ENCODE measurements around the gene SLX9. TPM values are rescaled to one million over a fixed set of nuclear protein-coding genes. Genes with fewer than 3 reads are reported as not detected.
A peak's percentile ranks its signal among the peaks of the same experiment; 100 is the strongest.

The SLX9 gene
- total RNA-seq, 1 experiment from 2014 or later = 12.2 TPM

DNA sequence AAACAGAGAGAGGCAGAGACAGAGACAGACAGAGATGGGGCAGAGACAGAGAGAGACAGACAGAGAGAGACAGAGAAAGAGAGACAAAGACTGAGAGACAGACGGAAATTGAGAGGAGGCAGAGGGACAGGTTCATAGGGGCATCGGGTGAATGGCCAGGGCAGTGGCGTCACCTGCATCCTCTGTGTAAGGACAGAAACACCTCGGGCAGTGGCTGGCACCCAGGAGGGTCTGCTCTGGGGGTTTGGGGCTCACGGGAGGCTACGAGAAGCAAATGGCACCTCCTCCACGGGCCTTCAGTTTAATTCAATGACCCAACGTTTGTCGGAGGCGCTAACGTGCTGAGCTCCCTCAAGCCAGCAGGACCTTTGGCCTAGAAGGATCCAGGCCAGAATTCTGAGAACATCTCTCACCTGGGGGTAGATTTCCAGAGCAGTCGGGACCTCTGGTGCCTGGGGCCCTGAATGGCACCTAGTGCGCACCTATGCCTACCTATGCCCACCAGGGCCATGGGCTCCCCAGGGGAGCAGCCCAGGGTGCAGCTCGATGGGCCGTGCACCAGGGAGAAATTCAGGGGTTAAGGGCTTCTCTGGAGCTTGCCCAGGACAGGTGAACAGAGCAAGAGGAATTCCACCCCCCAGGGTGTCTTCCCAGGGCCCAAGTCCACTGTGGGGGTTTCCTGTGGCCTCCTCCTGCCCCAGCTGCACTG, 45.7 kb upstream of the SLX9 start:
- Histone ChIP-seq H3K4me3 (ENCODE audit: low read length) (no peak overlapping the region; the same call in 1 of the 2 replicates), H3K4me2 (ENCODE audit: low read depth, low read length, poor library complexity, severe bottlenecking) (no peak overlapping the region), H3K9me3 (ENCODE audit: low read length) (no peaks in the 10 kb centered on the region), H4K20me1 (ENCODE audit: insufficient read depth, low read depth, low read length) (no peaks in the 10 kb centered on the region), H3K27me3 (ENCODE audit: low read length) (no peaks in the 10 kb centered on the region), H3K9ac (ENCODE audit: low read length) (peak overlapping the region; percentile 52), H2AFZ (ENCODE audit: low read length) (no peak overlapping the region), H3K4me1 (ENCODE audit: low read length) (peaks cover 63% of the 10 kb centered on the region), H3K9me2 (replicated peaks; ENCODE audit: insufficient read depth, low read length) (no peaks in the 10 kb centered on the region), H3K27ac (ENCODE audit: low read length) (peak overlapping the region; percentile 88), H3K79me2 (ENCODE audit: low read length) (no peaks in the 10 kb centered on the region), H3K36me3 (ENCODE audit: insufficient read depth, low read length) (peaks cover 17% of the 10 kb centered on the region; the same call in 1 of the 2 replicates)
- DNase-seq = no peak

DNA sequence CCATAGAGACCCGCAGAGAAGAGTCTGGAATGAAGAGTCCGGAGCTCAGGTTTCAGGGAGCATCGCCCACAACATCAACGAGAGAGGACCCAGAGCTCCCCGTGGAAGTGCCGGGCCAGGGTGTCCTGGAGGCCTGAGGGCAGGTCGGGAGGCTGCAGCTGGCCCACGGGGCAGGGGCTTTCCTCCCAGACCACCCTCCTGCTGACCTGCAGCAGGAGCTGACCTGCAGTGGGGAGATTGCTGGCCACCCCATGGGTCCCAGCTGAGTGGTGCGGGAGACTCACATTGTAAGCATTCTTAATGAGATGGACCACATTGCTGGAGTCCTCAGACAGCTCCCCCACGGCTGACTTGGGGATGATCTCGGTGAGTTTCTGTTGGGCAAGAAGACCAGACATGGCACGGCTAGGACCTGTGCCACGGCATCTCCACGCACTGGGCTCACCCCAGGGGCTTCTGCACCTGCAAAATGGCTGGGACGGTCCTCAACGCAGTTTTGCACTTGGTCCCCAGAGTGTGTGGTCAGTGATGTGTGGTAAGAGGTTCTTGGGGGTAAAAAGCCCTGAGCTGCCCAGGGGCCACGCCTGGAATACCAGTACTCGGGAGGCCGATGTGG, 45.0 kb upstream of the SLX9 start:
- H3K4me1 ChIP-seq (ENCODE audit: low read length) = peaks cover 63% of the 10 kb centered on the region
- H3K9me2 ChIP-seq (replicated peaks; ENCODE audit: insufficient read depth, low read length) = no peaks in the 10 kb centered on the region
- no peaks in the 10 kb centered on the region for H3K79me2 ChIP-seq (ENCODE audit: low read length)
- H3K4me3 ChIP-seq (ENCODE audit: low read length) = no peak overlapping the region; the same call in 1 of the 2 replicates
- peak overlapping the region; percentile 88 for H3K27ac ChIP-seq (ENCODE audit: low read length)
- peak overlapping the region; percentile 49 for H3K4me2 ChIP-seq (ENCODE audit: low read depth, low read length, poor library complexity, severe bottlenecking)
- no peaks in the 10 kb centered on the region for H4K20me1 ChIP-seq (ENCODE audit: insufficient read depth, low read depth, low read length)
- H3K9ac ChIP-seq (ENCODE audit: low read length) = peak overlapping the region; percentile 52
- no peak overlapping the region for H2AFZ ChIP-seq (ENCODE audit: low read length)
- no peaks in the 10 kb centered on the region for H3K9me3 ChIP-seq (ENCODE audit: low read length)
- peaks cover 17% of the 10 kb centered on the region; the same call in 1 of the 2 replicates for H3K36me3 ChIP-seq (ENCODE audit: insufficient read depth, low read length)
- no peak for DNase-seq
- no peaks in the 10 kb centered on the region for H3K27me3 ChIP-seq (ENCODE audit: low read length)

DNA sequence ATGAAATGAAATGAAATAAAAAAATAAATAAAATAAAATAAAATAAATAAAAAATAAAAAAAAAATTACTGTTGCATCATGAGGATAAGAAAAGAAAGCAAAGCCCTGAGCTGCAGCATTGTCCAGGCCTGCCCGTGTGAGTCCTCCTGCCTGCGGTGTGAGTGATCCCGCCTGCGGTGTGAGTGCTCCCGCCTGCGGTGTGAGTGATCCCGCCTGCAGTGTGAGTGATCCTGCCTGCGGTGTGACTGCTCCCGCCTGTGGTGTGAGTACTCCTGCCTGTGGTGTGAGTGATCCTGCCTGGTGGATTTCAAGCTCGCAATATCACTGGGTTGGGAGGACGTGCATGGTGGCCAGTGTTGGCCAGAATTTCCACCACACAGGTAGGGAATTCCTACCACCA, 44.0 kb upstream of the SLX9 start:
- DNase-seq = no peak
- no peaks in the 10 kb centered on the region for H3K79me2 ChIP-seq (ENCODE audit: low read length)
- H3K36me3 ChIP-seq (ENCODE audit: insufficient read depth, low read length) = peaks cover 20% of the 10 kb centered on the region; the same call in 1 of the 2 replicates
- H3K9me2 ChIP-seq (replicated peaks; ENCODE audit: insufficient read depth, low read length) = no peaks in the 10 kb centered on the region
- no peak overlapping the region for H2AFZ ChIP-seq (ENCODE audit: low read length)
- H3K27ac ChIP-seq (ENCODE audit: low read length) = peak overlapping the region; percentile 88; the same call in 1 of the 2 replicates
- H3K4me2 ChIP-seq (ENCODE audit: low read depth, low read length, poor library complexity, severe bottlenecking) = no peak overlapping the region
- no peaks in the 10 kb centered on the region for H3K9me3 ChIP-seq (ENCODE audit: low read length)
- no peaks in the 10 kb centered on the region for H4K20me1 ChIP-seq (ENCODE audit: insufficient read depth, low read depth, low read length)
- H3K27me3 ChIP-seq (ENCODE audit: low read length) = no peaks in the 10 kb centered on the region
- no peak overlapping the region for H3K9ac ChIP-seq (ENCODE audit: low read length)
- no peak overlapping the region for H3K4me3 ChIP-seq (ENCODE audit: low read length)
- H3K4me1 ChIP-seq (ENCODE audit: low read length) = peaks cover 54% of the 10 kb centered on the region

DNA sequence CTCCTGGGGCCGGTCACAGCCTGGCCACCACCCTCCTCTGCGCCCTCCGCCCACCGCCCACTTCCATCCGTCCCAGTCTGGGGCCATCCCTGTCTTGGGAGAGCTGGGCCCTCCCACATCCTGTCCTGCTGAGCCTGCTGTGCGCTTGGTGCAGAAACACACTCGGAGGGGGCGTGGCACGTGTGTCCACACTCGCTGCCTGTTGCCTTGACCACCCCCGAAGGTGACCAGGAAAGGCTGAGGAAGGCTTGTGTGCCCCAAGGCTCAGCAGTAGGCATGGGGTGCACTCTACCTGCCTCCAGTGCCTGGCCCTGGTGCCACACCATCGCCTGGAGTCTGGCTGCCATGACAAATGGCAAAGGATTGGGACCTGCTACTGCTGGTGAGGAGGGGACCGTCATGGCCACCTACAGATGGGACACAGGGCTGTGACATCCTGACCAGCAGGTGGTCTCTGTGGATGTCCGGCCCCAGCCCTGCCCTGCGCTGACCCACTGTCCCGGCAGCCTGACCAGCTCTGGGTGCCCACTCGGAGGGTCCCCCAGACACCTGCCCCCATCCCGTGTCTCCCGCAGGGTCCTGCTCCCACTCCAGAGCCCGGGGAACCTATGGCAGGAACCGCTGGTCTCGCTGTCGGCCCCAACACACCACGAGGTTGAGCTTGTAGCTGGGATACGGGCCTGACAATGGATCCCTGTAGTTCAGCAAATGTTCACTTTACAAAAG, 43.1 kb upstream of the SLX9 start:
- no peak overlapping the region for H3K4me2 ChIP-seq (ENCODE audit: low read depth, low read length, poor library complexity, severe bottlenecking)
- no peak overlapping the region for H3K4me3 ChIP-seq (ENCODE audit: low read length)
- H3K79me2 ChIP-seq (ENCODE audit: low read length) = no peaks in the 10 kb centered on the region
- no peaks in the 10 kb centered on the region for H3K9me3 ChIP-seq (ENCODE audit: low read length)
- no peak overlapping the region for H2AFZ ChIP-seq (ENCODE audit: low read length)
- H4K20me1 ChIP-seq (ENCODE audit: insufficient read depth, low read depth, low read length) = no peaks in the 10 kb centered on the region
- H3K9ac ChIP-seq (ENCODE audit: low read length) = no peak overlapping the region
- H3K9me2 ChIP-seq (replicated peaks; ENCODE audit: insufficient read depth, low read length) = no peaks in the 10 kb centered on the region
- peaks cover 45% of the 10 kb centered on the region for H3K4me1 ChIP-seq (ENCODE audit: low read length)
- DNase-seq = no peak
- peaks cover 20% of the 10 kb centered on the region; the same call in 1 of the 2 replicates for H3K36me3 ChIP-seq (ENCODE audit: insufficient read depth, low read length)
- no peaks in the 10 kb centered on the region for H3K27me3 ChIP-seq (ENCODE audit: low read length)
- H3K27ac ChIP-seq (ENCODE audit: low read length) = no peak overlapping the region

DNA sequence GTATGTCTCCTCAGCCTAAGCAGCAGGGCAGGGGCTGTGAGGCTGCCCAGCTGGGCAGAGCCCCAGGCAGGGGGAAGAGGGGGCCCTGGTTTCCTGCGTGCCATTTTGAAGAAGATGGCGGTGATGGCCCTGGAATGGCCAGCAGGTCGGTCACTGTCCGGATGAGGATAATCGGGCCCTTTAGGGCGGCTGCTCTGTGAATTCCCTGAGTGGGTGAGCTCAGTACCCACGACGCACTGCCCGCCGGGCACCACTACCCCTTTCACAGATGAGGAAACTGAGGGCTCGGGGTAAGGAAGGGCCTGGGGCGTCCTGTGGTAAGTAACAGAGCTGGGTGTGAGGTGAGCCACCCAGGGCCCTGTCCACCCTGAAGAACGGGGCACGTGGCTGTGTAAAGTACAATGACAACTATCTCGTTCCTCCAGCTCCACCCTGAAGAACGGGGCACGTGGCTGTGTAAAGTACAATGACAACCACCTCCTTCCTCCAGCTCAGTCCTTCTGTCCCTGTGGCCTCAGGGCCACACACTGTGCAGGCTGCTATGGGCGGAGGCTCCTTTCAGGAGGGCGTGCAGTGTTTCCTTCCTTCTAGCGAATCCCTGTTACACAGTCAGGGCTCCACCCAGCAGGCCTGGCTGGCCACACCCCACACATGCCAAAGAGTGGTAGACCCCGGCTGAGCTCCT, 42.4 kb upstream of the SLX9 start:
- H3K36me3 ChIP-seq (ENCODE audit: insufficient read depth, low read length) = peaks cover 22% of the 10 kb centered on the region
- no peaks in the 10 kb centered on the region for H3K27me3 ChIP-seq (ENCODE audit: low read length)
- H2AFZ ChIP-seq (ENCODE audit: low read length) = no peak overlapping the region
- H3K9me2 ChIP-seq (replicated peaks; ENCODE audit: insufficient read depth, low read length) = no peaks in the 10 kb centered on the region
- H3K4me2 ChIP-seq (ENCODE audit: low read depth, low read length, poor library complexity, severe bottlenecking) = no peak overlapping the region
- H3K4me1 ChIP-seq (ENCODE audit: low read length) = peaks cover 40% of the 10 kb centered on the region
- H3K9ac ChIP-seq (ENCODE audit: low read length) = no peak overlapping the region
- no peak overlapping the region for H3K4me3 ChIP-seq (ENCODE audit: low read length)
- DNase-seq = no peak
- H3K79me2 ChIP-seq (ENCODE audit: low read length) = no peaks in the 10 kb centered on the region
- no peak overlapping the region for H3K27ac ChIP-seq (ENCODE audit: low read length)
- no peaks in the 10 kb centered on the region for H3K9me3 ChIP-seq (ENCODE audit: low read length)
- H4K20me1 ChIP-seq (ENCODE audit: insufficient read depth, low read depth, low read length) = no peaks in the 10 kb centered on the region

DNA sequence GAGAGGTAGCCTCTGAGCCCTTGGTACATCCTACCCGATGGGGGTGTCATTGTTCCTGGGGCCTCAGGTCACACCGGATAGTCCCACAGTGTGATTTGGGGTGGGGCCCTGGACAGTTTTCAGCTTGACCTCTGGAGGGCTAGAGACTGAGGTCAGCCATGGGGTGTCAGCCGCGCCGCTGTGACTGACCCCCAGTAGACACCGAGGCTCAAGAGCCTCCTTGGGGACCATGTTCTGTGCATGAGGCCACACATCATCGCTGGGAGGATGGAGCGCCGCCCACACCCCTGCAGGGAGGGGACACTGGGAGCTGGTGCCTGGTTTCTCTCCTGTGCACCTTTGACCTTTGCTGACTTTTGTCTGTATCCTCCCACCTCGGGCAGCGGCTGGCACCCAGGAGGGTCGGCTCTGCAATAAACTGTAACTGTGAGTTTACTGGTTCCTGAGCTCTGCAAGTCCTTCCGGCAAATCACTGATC, 41.8 kb upstream of the SLX9 start:
- Histone ChIP-seq H3K27me3 (ENCODE audit: low read length) (no peaks in the 10 kb centered on the region), H3K4me1 (ENCODE audit: low read length) (peaks cover 34% of the 10 kb centered on the region), H3K9me2 (replicated peaks; ENCODE audit: insufficient read depth, low read length) (no peaks in the 10 kb centered on the region), H3K79me2 (ENCODE audit: low read length) (no peaks in the 10 kb centered on the region), H3K9ac (ENCODE audit: low read length) (no peak overlapping the region), H3K4me2 (ENCODE audit: low read depth, low read length, poor library complexity, severe bottlenecking) (no peak overlapping the region), H4K20me1 (ENCODE audit: insufficient read depth, low read depth, low read length) (no peaks in the 10 kb centered on the region; the same call in 1 of the 2 replicates), H3K27ac (ENCODE audit: low read length) (no peak overlapping the region), H3K36me3 (ENCODE audit: insufficient read depth, low read length) (peaks cover 28% of the 10 kb centered on the region), H3K4me3 (ENCODE audit: low read length) (no peak overlapping the region), H2AFZ (ENCODE audit: low read length) (no peak overlapping the region), H3K9me3 (ENCODE audit: low read length) (no peaks in the 10 kb centered on the region)
- DNase-seq = no peak

DNA sequence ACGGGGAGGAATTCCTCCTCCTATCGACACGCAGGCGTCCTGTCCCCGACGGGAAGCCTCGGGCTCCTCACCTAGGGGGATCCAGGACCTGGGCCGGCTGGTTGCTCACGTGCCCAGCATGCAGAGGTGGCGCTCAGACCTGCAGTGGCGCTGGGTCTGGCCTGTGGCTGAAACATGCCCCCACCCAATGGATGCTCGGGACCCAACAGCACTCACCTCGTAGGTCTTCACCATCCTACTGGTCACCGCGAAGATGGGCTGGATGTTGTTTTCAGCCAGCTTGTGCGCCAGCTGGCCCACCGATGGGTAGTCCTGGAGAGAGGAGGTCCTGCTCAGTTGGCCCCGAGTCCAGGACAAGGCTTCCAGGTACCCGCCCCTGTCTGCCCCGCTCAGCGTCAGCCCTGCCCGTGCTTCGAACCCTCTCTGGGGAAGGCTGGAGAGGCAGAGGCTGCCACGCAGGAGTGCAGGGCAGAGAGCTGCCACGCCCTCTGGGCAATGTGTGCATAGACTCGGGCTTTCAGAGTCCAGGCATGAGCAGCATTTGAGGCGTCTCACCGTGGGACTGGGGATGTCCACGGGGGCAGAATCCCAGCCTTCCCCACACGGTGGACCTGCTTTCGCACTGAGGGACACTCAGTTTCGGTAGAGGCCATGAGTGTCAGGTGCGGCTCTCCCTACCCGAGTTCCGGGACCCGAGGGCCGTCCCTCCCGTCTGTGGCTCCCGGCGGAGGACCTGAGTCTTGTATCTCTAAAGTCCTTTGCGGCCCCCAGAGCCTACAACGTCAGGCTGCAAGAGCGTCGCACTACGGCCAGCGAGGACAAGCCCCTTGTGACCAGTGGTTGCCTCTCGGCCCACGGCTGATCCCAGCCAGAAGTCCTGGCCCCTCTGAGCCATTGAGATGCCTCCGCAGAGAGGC, 40.7 kb upstream of the SLX9 start:
- DNase-seq = no peak
- Histone ChIP-seq H3K79me2 (ENCODE audit: low read length) (no peaks in the 10 kb centered on the region), H3K9ac (ENCODE audit: low read length) (no peak overlapping the region), H3K4me2 (ENCODE audit: low read depth, low read length, poor library complexity, severe bottlenecking) (no peak overlapping the region), H3K9me2 (replicated peaks; ENCODE audit: insufficient read depth, low read length) (no peaks in the 10 kb centered on the region), H3K27ac (ENCODE audit: low read length) (no peak overlapping the region), H3K4me1 (ENCODE audit: low read length) (peaks cover 23% of the 10 kb centered on the region), H4K20me1 (ENCODE audit: insufficient read depth, low read depth, low read length) (no peaks in the 10 kb centered on the region; the same call in 1 of the 2 replicates), H3K9me3 (ENCODE audit: low read length) (no peaks in the 10 kb centered on the region), H3K27me3 (ENCODE audit: low read length) (no peaks in the 10 kb centered on the region), H3K4me3 (ENCODE audit: low read length) (no peak overlapping the region), H3K36me3 (ENCODE audit: insufficient read depth, low read length) (peaks cover 34% of the 10 kb centered on the region), H2AFZ (ENCODE audit: low read length) (no peak overlapping the region)

Data from Karpas-422 (cell line).